ENCODE data around the gene ZNF391. TPM values are rescaled to one million over a fixed set of nuclear protein-coding genes. Genes with fewer than 3 reads are reported as not detected.
A peak's percentile ranks its signal among the peaks of the same experiment; 100 is the strongest.

The ZNF391 gene
- total RNA-seq (2014; rRNA removed; shearing (Covaris generic)) = not detected in 2 replicates
- total RNA-seq (2022) = not detected in 2 replicates
- not detected for Bru-seq, nascent RNA
- percentile 8 among the genes with signal in this experiment for BruChase-seq, experiment 1, labeled RNA remaining after a 6-hour chase
- not detected for BruChase-seq, experiment 2, labeled RNA remaining after a 2-hour chase
- long read RNA-seq = 0 reads

- ChIA-PET POLR2A (no interaction called here), CTCF (ENCODE audit: unreplicated experiment) (no interaction called here)
- no peak for TF ChIP-seq EZH2phosphoT487 (IDR thresholded peaks at IDR 0.05; ENCODE audit: borderline replicate concordance, low read depth, low read length)
- TF ChIP-seq CTCF (conservative IDR thresholded peaks at IDR 0.05; ENCODE audit: low read length) = no peak
- Histone ChIP-seq H3K27ac (ENCODE audit: low read depth, low read length, poor library complexity, severe bottlenecking) (no peak within 1 kb of the TSS), H3K79me2 (ENCODE audit: insufficient read depth, low read depth, low read length) (no peaks in the 10 kb centered on the region), H3K4me2 (ENCODE audit: low read length) (peak within 1 kb of the TSS; percentile 42; the same call in 1 of the 2 replicates), H3K4me3 (ENCODE audit: low read depth, low read length, poor library complexity, severe bottlenecking) (no peak within 1 kb of the TSS), H3K4me1 (ENCODE audit: insufficient read depth, low read length, poor library complexity, severe bottlenecking) (no peaks in the 10 kb centered on the region), H3K9me3 (ENCODE audit: low read length) (no peaks in the 10 kb centered on the region), H2AFZ (ENCODE audit: low read length) (no peak within 1 kb of the TSS), H4K20me1 (ENCODE audit: insufficient read depth, low read length) (no peaks in the 10 kb centered on the region), H3K36me3 (ENCODE audit: insufficient read depth, low read length) (no peaks in the 10 kb centered on the region), H3K9me2 (ENCODE audit: insufficient read depth, low read length) (no peaks in the 10 kb centered on the region)
- BruUV-seq (replicated peaks) = no TSS peak
- no peak for DNase-seq (ENCODE audit: low spot score)
- intact Hi-C loops (cut with micrococcal nuclease; ENCODE audit: unreplicated experiment) = no loop called here
Observed at GRCh38 chr6:27388293-27389197, at the start of gene ZNF391. ZNF391 (plus strand) TSS chr6:27388759; CDS start chr6:27400371, 11,612 bp downstream.

DNA sequence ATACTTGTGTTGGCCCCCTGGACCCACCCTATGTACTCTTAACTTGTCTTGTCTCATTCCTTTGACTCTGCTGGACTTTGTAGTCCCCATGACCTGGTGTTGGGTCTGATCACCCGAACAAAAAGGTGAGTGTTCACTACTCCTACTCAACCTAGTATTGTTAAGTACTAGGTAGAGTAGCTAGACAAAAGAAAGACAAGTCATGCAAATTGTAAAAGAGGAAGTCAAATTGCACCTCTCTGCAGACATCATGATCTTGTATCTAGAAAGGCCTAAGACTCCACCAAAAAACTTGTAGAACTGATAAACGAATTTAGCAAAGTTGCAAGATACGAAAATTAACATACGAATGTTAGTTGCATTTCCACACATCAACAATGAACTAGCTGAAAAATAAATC is 35.7 kb upstream of the ZNF391 start:
- CTCF ChIA-PET (ENCODE audit: unreplicated experiment) = no interaction called here
- no peak for TF ChIP-seq CTCF (conservative IDR thresholded peaks at IDR 0.05; ENCODE audit: low read length)
- no peak for TF ChIP-seq EZH2phosphoT487 (IDR thresholded peaks at IDR 0.05; ENCODE audit: borderline replicate concordance, low read depth, low read length)
- intact Hi-C loops (cut with micrococcal nuclease; ENCODE audit: unreplicated experiment) = no loop called here

More for the DNA sequence above, 35.7 kb upstream of the ZNF391 start:
- Histone ChIP-seq H3K4me3 (ENCODE audit: low read depth, low read length, poor library complexity, severe bottlenecking) (no peak overlapping the region), H3K27ac (ENCODE audit: low read depth, low read length, poor library complexity, severe bottlenecking) (no peak overlapping the region), H3K9me2 (ENCODE audit: insufficient read depth, low read length) (no peaks in the 10 kb centered on the region), H3K4me2 (ENCODE audit: low read length) (no peak overlapping the region), H2AFZ (ENCODE audit: low read length) (no peak overlapping the region), H3K9me3 (ENCODE audit: low read length) (0 out of 2 replicates have a peak, but pooled peaks cover 5% of the 10 kb centered on the region), H3K4me1 (ENCODE audit: insufficient read depth, low read length, poor library complexity, severe bottlenecking) (no peaks in the 10 kb centered on the region), H3K36me3 (ENCODE audit: insufficient read depth, low read length) (no peaks in the 10 kb centered on the region), H4K20me1 (ENCODE audit: insufficient read depth, low read length) (no peaks in the 10 kb centered on the region), H3K79me2 (ENCODE audit: insufficient read depth, low read depth, low read length) (no peaks in the 10 kb centered on the region)
- POLR2A ChIA-PET = interaction anchor here (0.6 kb wide), 1 partner anchor 186 kb away, joined by 6 read pairs; no protein-coding TSS in a partner anchor
- BruUV-seq (replicated peaks) = no TSS peak
- no peak for DNase-seq (ENCODE audit: low spot score)
